HG03469 (cell line): ENCODE measurements around the gene EPHB6.

ENCODE experiments used
- ATAC-seq: cut with Tn5 transposase; IDR thresholded peaks from one replicate; pipeline ENCODE4 v1.9.1; 2021; ENCODE audit warnings: mild to moderate bottlenecking, moderate library complexity, moderate number of reproducible peaks; ENCODE audit not compliant: unreplicated experiment

The EPHB6 gene

GRCh38 chr7:142832417-142832816, 22.5 kb upstream of the EPHB6 start:
- no peak for ATAC-seq

- peak; percentile 85 for ATAC-seq
These were observed 21.5 kb upstream of the EPHB6 start for GRCh38 chr7:142833174-142834048.

GRCh38 chr7:142835487-142835886, 19.4 kb upstream of the EPHB6 start:
- no peak for ATAC-seq

- no peak for ATAC-seq
These were observed 18.4 kb upstream of the EPHB6 start for GRCh38 chr7:142836426-142836825.

GRCh38 chr7:142838461-142839213, 16.2 kb upstream of the EPHB6 start:
- ATAC-seq: no peak

GRCh38 chr7:142842251-142842766, 12.6 kb upstream of the EPHB6 start:
- no peak for ATAC-seq

- ATAC-seq: no peak
These were observed 7.5 kb upstream of the EPHB6 start for GRCh38 chr7:142847353-142847752.

GRCh38 chr7:142851269-142851668, 3.6 kb upstream of the EPHB6 start:
- no peak for ATAC-seq

- no peak for ATAC-seq
These were observed 3.0 kb upstream of the EPHB6 start for GRCh38 chr7:142851919-142852318.

GRCh38 chr7:142853739-142854371, 1.0 kb upstream of the EPHB6 start:
- ATAC-seq: peak; percentile 72

GRCh38 chr7:142855114-142855743, 353 bp downstream of the EPHB6 start:
- ATAC-seq: no peak

- no peak for ATAC-seq
These were observed 1.1 kb downstream of the EPHB6 start for GRCh38 chr7:142855756-142856564.

- no peak for ATAC-seq
These were observed 1.8 kb downstream of the EPHB6 start for GRCh38 chr7:142856565-142857245.

- ATAC-seq: no peak
These were observed 2.7 kb downstream of the EPHB6 start for GRCh38 chr7:142857625-142858024.

- no peak for ATAC-seq
These were observed 4.5 kb downstream of the EPHB6 start for GRCh38 chr7:142859411-142859810.

GRCh38 chr7:142859829-142860228, 5.0 kb downstream of the EPHB6 start:
- no peak for ATAC-seq

- no peak for ATAC-seq
These were observed 6.1 kb downstream of the EPHB6 start for GRCh38 chr7:142860968-142861367.

- ATAC-seq: no peak
These were observed 7.5 kb downstream of the EPHB6 start for GRCh38 chr7:142862351-142862750.

GRCh38 chr7:142862786-142863400, 8.0 kb downstream of the EPHB6 start:
- ATAC-seq: no peak
